ENCODE measurements around the gene PNMT. TPM values are rescaled to one million over a fixed set of nuclear protein-coding genes. Genes with fewer than 3 reads are reported as not detected.
A peak's percentile ranks its signal among the peaks of the same experiment; 100 is the strongest.

The PNMT gene
- total and polyA plus RNA-seq, 2 donors (not counting 1 experiment from before 2014, with no cell fraction given) = not detected

DNA sequence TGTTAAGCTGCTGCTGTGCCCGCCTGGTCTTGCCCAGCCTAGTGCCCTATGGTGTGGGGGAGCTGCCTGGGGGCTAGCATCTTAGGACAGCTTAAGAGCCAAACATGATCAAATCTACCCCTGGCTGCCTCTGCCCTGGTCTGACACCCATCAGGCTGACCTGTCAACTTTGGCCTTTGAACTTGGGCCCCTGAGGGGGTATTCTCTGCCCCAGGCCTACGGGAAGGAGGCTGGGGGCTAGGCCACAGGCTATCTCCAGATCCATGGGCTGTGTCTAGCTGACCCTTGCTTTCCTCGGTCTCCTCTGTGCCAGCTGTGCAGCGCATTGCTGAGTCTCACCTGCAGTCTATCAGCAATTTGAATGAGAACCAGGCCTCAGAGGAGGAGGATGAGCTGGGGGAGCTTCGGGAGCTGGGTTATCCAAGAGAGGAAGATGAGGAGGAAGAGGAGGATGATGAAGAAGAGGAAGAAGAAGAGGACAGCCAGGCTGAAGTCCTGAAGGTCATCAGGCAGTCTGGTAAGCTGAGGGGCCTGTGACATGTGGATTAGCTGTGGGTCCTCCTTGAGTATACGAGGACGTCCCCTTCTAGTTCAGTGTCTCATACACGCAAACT lies 34.6 kb upstream of the PNMT start:
- no peak overlapping the region for H3K4me2 ChIP-seq (ENCODE audit: extremely low read depth, insufficient read depth, low read length)
- DNase-seq (ENCODE audit: low read depth in 2 of 2) = no peak
- no peaks in the 10 kb centered on the region for H4K20me1 ChIP-seq (ENCODE audit: control insufficient read depth, extremely low read depth, insufficient read depth, low read length)
- H3K4me1 ChIP-seq (ENCODE audit: control insufficient read depth, extremely low read depth, insufficient read depth, low read length) = peaks cover 7% of the 10 kb centered on the region
- no peak overlapping the region for H2AFZ ChIP-seq (ENCODE audit: low read length)
- no peak overlapping the region for H3K9ac ChIP-seq (ENCODE audit: insufficient read depth, low read length)
- H3K4me3 ChIP-seq (replicated peaks in 1 of 4; ENCODE audit: control extremely low read depth in 1 of 4, insufficient read depth in 1 of 4, low read depth in 3 of 4, low read length in 4 of 4) = no peak overlapping the region
- H3K79me2 ChIP-seq (ENCODE audit: control insufficient read depth, insufficient read depth, low read length) = peaks cover 11% of the 10 kb centered on the region
- H3K36me3 ChIP-seq (ENCODE audit: control insufficient read depth, insufficient read depth, low read length) = no peaks in the 10 kb centered on the region
- TF ChIP-seq EZH2 (IDR thresholded peaks at IDR 0.05; ENCODE audit: low read length, missing control alignments) = no peak
- TF ChIP-seq, protein P1, sequence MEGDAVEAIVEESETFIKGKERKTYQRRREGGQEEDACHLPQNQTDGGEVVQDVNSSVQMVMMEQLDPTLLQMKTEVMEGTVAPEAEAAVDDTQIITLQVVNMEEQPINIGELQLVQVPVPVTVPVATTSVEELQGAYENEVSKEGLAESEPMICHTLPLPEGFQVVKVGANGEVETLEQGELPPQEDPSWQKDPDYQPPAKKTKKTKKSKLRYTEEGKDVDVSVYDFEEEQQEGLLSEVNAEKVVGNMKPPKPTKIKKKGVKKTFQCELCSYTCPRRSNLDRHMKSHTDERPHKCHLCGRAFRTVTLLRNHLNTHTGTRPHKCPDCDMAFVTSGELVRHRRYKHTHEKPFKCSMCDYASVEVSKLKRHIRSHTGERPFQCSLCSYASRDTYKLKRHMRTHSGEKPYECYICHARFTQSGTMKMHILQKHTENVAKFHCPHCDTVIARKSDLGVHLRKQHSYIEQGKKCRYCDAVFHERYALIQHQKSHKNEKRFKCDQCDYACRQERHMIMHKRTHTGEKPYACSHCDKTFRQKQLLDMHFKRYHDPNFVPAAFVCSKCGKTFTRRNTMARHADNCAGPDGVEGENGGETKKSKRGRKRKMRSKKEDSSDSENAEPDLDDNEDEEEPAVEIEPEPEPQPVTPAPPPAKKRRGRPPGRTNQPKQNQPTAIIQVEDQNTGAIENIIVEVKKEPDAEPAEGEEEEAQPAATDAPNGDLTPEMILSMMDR (conservative IDR thresholded peaks at IDR 0.05 in 1 of 2, IDR thresholded peaks at IDR 0.05 in 1 of 2; ENCODE audit: low read depth in 1 of 2, low read length in 2 of 2) = no peak
- peaks cover 19% of the 10 kb centered on the region for H3K27me3 ChIP-seq (ENCODE audit: control insufficient read depth, insufficient read depth, low read length)
- H3K9me3 ChIP-seq (ENCODE audit: control insufficient read depth, insufficient read depth, low read depth, low read length) = no peaks in the 10 kb centered on the region
- H3K27ac ChIP-seq (ENCODE audit: insufficient read depth, low read length) = no peak overlapping the region

DNA sequence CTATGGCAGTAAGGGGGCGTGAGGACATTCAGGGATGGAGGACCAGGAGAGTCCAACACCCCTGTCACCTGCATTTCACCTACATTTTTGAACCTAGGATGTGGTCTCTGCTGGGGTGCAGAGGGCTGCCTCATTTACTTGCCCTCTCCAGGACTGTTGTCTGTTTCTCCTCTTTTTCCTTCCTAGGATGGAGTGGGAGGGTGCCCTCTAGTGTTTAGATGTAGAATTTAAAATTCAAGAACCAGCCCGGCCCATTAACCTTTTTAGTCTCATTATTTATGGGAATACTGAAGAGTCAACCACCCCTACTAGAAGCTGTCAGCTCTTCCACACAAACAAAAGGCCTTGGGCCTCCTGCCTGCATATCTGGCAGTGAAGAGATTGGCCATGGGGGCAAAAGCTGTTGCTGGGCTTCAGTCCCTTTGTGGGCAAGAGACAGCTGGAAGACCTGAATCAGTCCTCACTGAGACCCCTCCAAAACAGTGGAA lies 33.8 kb upstream of the PNMT start:
- no peak overlapping the region for H3K4me2 ChIP-seq (ENCODE audit: extremely low read depth, insufficient read depth, low read length)
- peak in 1 of 2 donors; percentile 53 for DNase-seq (ENCODE audit: low read depth in 2 of 2)
- H3K27ac ChIP-seq (ENCODE audit: insufficient read depth, low read length) = no peak overlapping the region
- H3K27me3 ChIP-seq (ENCODE audit: control insufficient read depth, insufficient read depth, low read length) = peaks cover 16% of the 10 kb centered on the region
- TF ChIP-seq, protein P1 (conservative IDR thresholded peaks at IDR 0.05 in 1 of 2, IDR thresholded peaks at IDR 0.05 in 1 of 2; ENCODE audit: low read depth in 1 of 2, low read length in 2 of 2) = peak; percentile 59 to 68
- TF ChIP-seq EZH2 (IDR thresholded peaks at IDR 0.05; ENCODE audit: low read length, missing control alignments) = no peak
- H3K36me3 ChIP-seq (ENCODE audit: control insufficient read depth, insufficient read depth, low read length) = no peaks in the 10 kb centered on the region
- no peaks in the 10 kb centered on the region for H3K9me3 ChIP-seq (ENCODE audit: control insufficient read depth, insufficient read depth, low read depth, low read length)
- H3K79me2 ChIP-seq (ENCODE audit: control insufficient read depth, insufficient read depth, low read length) = peaks cover 14% of the 10 kb centered on the region
- no peak overlapping the region for H3K9ac ChIP-seq (ENCODE audit: insufficient read depth, low read length)
- H3K4me3 ChIP-seq (replicated peaks in 1 of 4; ENCODE audit: control extremely low read depth in 1 of 4, insufficient read depth in 1 of 4, low read depth in 3 of 4, low read length in 4 of 4) = no peak overlapping the region
- H2AFZ ChIP-seq (ENCODE audit: low read length) = no peak overlapping the region
- peaks cover under 1% of the 10 kb centered on the region for H4K20me1 ChIP-seq (ENCODE audit: control insufficient read depth, extremely low read depth, insufficient read depth, low read length)
- H3K4me1 ChIP-seq (ENCODE audit: control insufficient read depth, extremely low read depth, insufficient read depth, low read length) = peaks cover 7% of the 10 kb centered on the region

DNA sequence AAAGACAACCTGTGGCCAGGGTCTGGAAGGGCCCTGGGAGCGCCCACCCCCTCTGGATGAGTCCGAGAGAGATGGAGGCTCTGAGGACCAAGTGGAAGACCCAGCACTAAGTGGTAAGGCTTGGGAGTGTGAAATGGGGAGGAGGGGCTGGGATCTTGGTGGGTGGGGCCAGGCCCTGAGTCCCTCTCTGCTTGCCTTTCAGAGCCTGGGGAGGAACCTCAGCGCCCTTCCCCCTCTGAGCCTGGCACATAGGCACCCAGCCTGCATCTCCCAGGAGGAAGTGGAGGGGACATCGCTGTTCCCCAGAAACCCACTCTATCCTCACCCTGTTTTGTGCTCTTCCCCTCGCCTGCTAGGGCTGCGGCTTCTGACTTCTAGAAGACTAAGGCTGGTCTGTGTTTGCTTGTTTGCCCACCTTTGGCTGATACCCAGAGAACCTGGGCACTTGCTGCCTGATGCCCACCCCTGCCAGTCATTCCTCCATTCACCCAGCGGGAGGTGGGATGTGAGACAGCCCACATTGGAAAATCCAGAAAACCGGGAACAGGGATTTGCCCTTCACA lies 32.6 kb upstream of the PNMT start:
- H2AFZ ChIP-seq (ENCODE audit: low read length) = no peak overlapping the region
- peaks cover 1% of the 10 kb centered on the region for H4K20me1 ChIP-seq (ENCODE audit: control insufficient read depth, extremely low read depth, insufficient read depth, low read length)
- H3K27ac ChIP-seq (ENCODE audit: insufficient read depth, low read length) = no peak overlapping the region
- no peak overlapping the region for H3K4me3 ChIP-seq (replicated peaks in 1 of 4; ENCODE audit: control extremely low read depth in 1 of 4, insufficient read depth in 1 of 4, low read depth in 3 of 4, low read length in 4 of 4)
- peaks cover 20% of the 10 kb centered on the region for H3K79me2 ChIP-seq (ENCODE audit: control insufficient read depth, insufficient read depth, low read length)
- no peaks in the 10 kb centered on the region for H3K9me3 ChIP-seq (ENCODE audit: control insufficient read depth, insufficient read depth, low read depth, low read length)
- no peak overlapping the region for H3K4me2 ChIP-seq (ENCODE audit: extremely low read depth, insufficient read depth, low read length)
- no peak overlapping the region for H3K9ac ChIP-seq (ENCODE audit: insufficient read depth, low read length)
- H3K27me3 ChIP-seq (ENCODE audit: control insufficient read depth, insufficient read depth, low read length) = peaks cover 8% of the 10 kb centered on the region
- no peak for DNase-seq (ENCODE audit: low read depth in 2 of 2)
- TF ChIP-seq, protein P1 (conservative IDR thresholded peaks at IDR 0.05 in 1 of 2, IDR thresholded peaks at IDR 0.05 in 1 of 2; ENCODE audit: low read depth in 1 of 2, low read length in 2 of 2) = no peak
- no peak for TF ChIP-seq EZH2 (IDR thresholded peaks at IDR 0.05; ENCODE audit: low read length, missing control alignments)
- no peaks in the 10 kb centered on the region for H3K36me3 ChIP-seq (ENCODE audit: control insufficient read depth, insufficient read depth, low read length)
- H3K4me1 ChIP-seq (ENCODE audit: control insufficient read depth, extremely low read depth, insufficient read depth, low read length) = peaks cover 13% of the 10 kb centered on the region
